PC-3 (cell line): ENCODE results near the gene SUMO4. TPM values are rescaled to one million over a fixed set of nuclear protein-coding genes. Genes with fewer than 3 reads are reported as not detected.

Experiments
- ATAC-seq: fragments of 200-7000 bp; cut with Tn5 transposase; 2 replicates; pipeline ENCODE4 v1.9.1; 2020; ENCODE audit warnings: mild to moderate bottlenecking, moderate library complexity
- BruUV-seq: library from RNA; stranded (reverse); fragments of 400-500 nt; replicated peaks from 2 replicates; lab custom pipeline; 2021; lab: Mats Ljungman, UMichigan
- CTCF ChIA-PET: fragments of 300-600 bp; sonication (Branson Sonifier 250); formaldehyde crosslinking; loops from one replicate; lab custom pipeline; 2022; ENCODE audit warnings: antibody characterized with exemption; lab: Charles Lee
- POLR2A ChIA-PET: fragments of 300-600 bp; sonication (Branson Sonifier 250); formaldehyde crosslinking; loops from one replicate; lab custom pipeline; 2022; ENCODE audit warnings: antibody characterized with exemption; ENCODE audit not compliant: unreplicated experiment; lab: Charles Lee
- DNase-seq: peaks from one replicate; pipeline ENCODE4 v3.0.0-alpha.2; 2015
- H2AFZ ChIP-seq: fragments of 300-600 bp; sonication (generic); 2 replicates; pipeline ENCODE4 v1.6.0; 2016; ENCODE audit warnings: antibody characterized with exemption, low read length
- H3F3A ChIP-seq: fragments of 300-600 bp; sonication (generic); one replicate; pipeline ENCODE4 v1.6.0; 2017; ENCODE audit warnings: antibody characterized with exemption, low read length, control low read depth, mild to moderate bottlenecking; ENCODE audit not compliant: unreplicated experiment
- H3K27ac ChIP-seq: fragments of 300-600 bp; sonication (generic); 2 replicates; pipeline ENCODE4 v1.5.1; 2016; ENCODE audit warnings: mild to moderate bottlenecking, low read length
- H3K27me3 ChIP-seq: fragments of 300-600 bp; sonication (generic); 2 replicates; pipeline ENCODE4 v1.6.1; 2016; ENCODE audit warnings: low read length, mixed read lengths
- H3K36me3 ChIP-seq: fragments of 300-600 bp; sonication (generic); 2 replicates; pipeline ENCODE4 v1.6.1; 2016; ENCODE audit warnings: low read depth, mixed run types, low read length, mixed read lengths
- H3K4me1 ChIP-seq: fragments of 300-600 bp; sonication (generic); 2 replicates; pipeline ENCODE4 v1.5.1; 2016; ENCODE audit warnings: low read length; ENCODE audit not compliant: insufficient read depth
- H3K4me2 ChIP-seq: fragments of 300-600 bp; sonication (generic); 2 replicates; pipeline ENCODE4 v1.6.0; 2016; ENCODE audit warnings: low read length
- H3K4me3 ChIP-seq: fragments of 300-600 bp; sonication (generic); 2 replicates; pipeline ENCODE4 v1.5.1; 2016; ENCODE audit warnings: mild to moderate bottlenecking, low read length, mixed read lengths
- H3K79me2 ChIP-seq: fragments of 300-600 bp; sonication (generic); 2 replicates; pipeline ENCODE4 v1.6.1; 2017; ENCODE audit warnings: low read length, mixed read lengths
- H3K9ac ChIP-seq: fragments of 300-600 bp; sonication (generic); 2 replicates; pipeline ENCODE4 v1.6.0; 2016; ENCODE audit warnings: mild to moderate bottlenecking, low read length
- H3K9me2 ChIP-seq: fragments of 300-600 bp; sonication (generic); replicated peaks from 2 replicates; pipeline ENCODE4 v1.6.1; 2016; ENCODE audit warnings: mixed run types, low read length, mixed read lengths
- H3K9me3 ChIP-seq: fragments of 300-600 bp; sonication (generic); 2 replicates; pipeline ENCODE4 v1.6.1; 2016; ENCODE audit warnings: low read length, mixed read lengths
- H4K20me1 ChIP-seq: fragments of 300-600 bp; sonication (generic); 2 replicates; pipeline ENCODE4 v1.6.1; 2016; ENCODE audit warnings: low read length, mixed read lengths
- CTCF ChIP-seq: fragments of 300-600 bp; sonication (generic); conservative IDR thresholded peaks from 2 replicates; pipeline ENCODE4 v1.5.1; 2017; ENCODE audit warnings: antibody characterized with exemption, low read depth, mild to moderate bottlenecking, low read length
- EZH2 ChIP-seq: fragments of 300-600 bp; sonication (generic); IDR thresholded peaks from one replicate; pipeline ENCODE4 v1.6.1; 2017; ENCODE audit warnings: antibody characterized with exemption, mild to moderate bottlenecking, low read length; ENCODE audit not compliant: unreplicated experiment
- EZH2phosphoT487 ChIP-seq: fragments of 300-600 bp; sonication (generic); IDR thresholded peaks from 2 replicates; pipeline ENCODE4 v1.6.1; 2018; ENCODE audit warnings: mild to moderate bottlenecking, antibody characterized with exemption, low read length, borderline replicate concordance
- intact Hi-C: fragments of 100-400 bp; cut with micrococcal nuclease; formaldehyde crosslinking; loops from 2 replicates; pipeline ENCODE4 v1.9.0; 2023
- total RNA-seq: library from RNA; depleted of rRNA; stranded (reverse); fragments of >200 nt; gene quantifications from 2 replicates; pipeline ENCODE4 v1.2.3, GENCODE V29; 2014

Gene SUMO4
- total RNA-seq, 1 experiment from 2014 or later: 0.69 TPM

DNA sequence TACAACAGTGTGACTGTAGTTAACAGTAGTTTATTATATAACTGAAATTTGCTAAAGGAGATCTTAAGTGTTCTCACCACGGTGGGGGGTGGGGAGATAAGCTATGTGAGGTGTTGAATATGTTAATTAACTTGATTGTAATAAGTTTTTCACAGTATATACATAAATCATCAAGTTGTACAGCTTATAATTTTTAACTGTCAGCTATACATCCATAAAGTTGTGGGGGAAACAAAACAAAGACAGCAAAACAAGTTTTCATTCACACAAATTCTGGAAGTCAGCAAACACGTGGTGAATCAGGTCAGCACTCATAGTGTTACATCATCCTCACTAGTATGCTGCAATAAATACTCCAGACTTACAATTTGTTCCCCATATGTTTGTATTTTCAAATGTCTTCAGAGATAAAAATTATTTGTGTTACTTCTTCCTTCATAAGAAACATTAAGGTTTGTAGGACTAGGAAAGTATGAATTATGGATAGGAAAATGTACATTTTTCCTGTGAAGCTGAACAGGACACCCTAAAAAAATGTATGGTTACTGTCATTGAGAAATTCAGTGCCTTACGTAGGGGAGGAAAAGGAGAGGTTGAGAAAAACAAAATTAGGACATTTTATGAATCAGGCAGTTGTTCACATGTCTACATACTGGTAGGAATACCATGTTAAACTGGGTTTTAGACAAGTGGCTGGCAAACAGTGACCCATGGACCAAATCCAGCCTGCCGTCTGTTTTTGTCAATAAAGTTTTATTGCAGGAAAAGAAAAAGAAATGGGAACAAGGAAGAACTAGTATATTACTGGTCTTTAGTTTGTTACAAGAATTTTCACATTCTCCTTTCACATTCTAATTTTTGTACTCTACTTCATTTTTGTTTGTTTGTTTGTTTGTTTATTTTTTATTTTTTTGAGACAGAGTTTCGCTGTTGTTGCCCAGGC is 6.0 kb downstream of the SUMO4 start:
- Histone ChIP-seq H2AFZ (no peak overlapping the region), H3K27ac (no peak overlapping the region), H3K4me2 (no peak overlapping the region), H3K36me3 (peaks cover 12% of the 10 kb centered on the region; the same call in 1 of the 2 replicates), H4K20me1 (no peaks in the 10 kb centered on the region), H3K9me3 (no peaks in the 10 kb centered on the region), H3K9me2 (no peaks in the 10 kb centered on the region), H3K9ac (no peak overlapping the region), H3K4me1 (no peaks in the 10 kb centered on the region), H3K4me3 (no peak overlapping the region), H3K79me2 (no peaks in the 10 kb centered on the region), H3K27me3 (no peaks in the 10 kb centered on the region), H3F3A (no peaks in the 10 kb centered on the region)
- intact Hi-C loops: no loop called here
- no peak for TF ChIP-seq EZH2
- no peak for TF ChIP-seq EZH2phosphoT487
- no peak for TF ChIP-seq CTCF
- ATAC-seq (no peak), DNase-seq (no peak)
- BruUV-seq: no TSS peak
- CTCF ChIA-PET: no interaction called here
- POLR2A ChIA-PET: no interaction called here

- Histone ChIP-seq H3K9ac (no peak overlapping the region), H3K9me3 (no peaks in the 10 kb centered on the region), H3K4me3 (no peak overlapping the region), H3K4me2 (no peak overlapping the region), H3K9me2 (no peaks in the 10 kb centered on the region), H3K4me1 (no peaks in the 10 kb centered on the region), H3F3A (no peaks in the 10 kb centered on the region), H3K27ac (no peak overlapping the region), H3K79me2 (no peaks in the 10 kb centered on the region), H3K36me3 (peaks cover 9% of the 10 kb centered on the region; the same call in 1 of the 2 replicates), H3K27me3 (no peaks in the 10 kb centered on the region), H2AFZ (no peak overlapping the region), H4K20me1 (no peaks in the 10 kb centered on the region)
- TF ChIP-seq EZH2phosphoT487: no peak
- TF ChIP-seq EZH2: no peak
- TF ChIP-seq CTCF: no peak
- ChIA-PET POLR2A (no interaction called here), CTCF (no interaction called here)
- no TSS peak for BruUV-seq
- no peak for DNase-seq
- ATAC-seq: no peak
- intact Hi-C loops: no loop called here
Measured at GRCh38 chr6:149409617-149410016, 9.6 kb downstream of the SUMO4 start.

- DNase-seq (no peak), ATAC-seq (no peak)
- POLR2A ChIA-PET: no interaction called here
- Histone ChIP-seq H3K4me1 (no peaks in the 10 kb centered on the region), H3K27ac (no peak overlapping the region), H2AFZ (no peak overlapping the region), H3K36me3 (peaks cover 9% of the 10 kb centered on the region; the same call in 1 of the 2 replicates), H3K9ac (no peak overlapping the region), H3K27me3 (no peaks in the 10 kb centered on the region), H3K9me3 (no peaks in the 10 kb centered on the region), H3K4me2 (no peak overlapping the region), H3K9me2 (no peaks in the 10 kb centered on the region), H3K79me2 (no peaks in the 10 kb centered on the region), H4K20me1 (no peaks in the 10 kb centered on the region), H3F3A (no peaks in the 10 kb centered on the region), H3K4me3 (no peak overlapping the region)
- no peak for TF ChIP-seq EZH2phosphoT487
- TF ChIP-seq EZH2: no peak
- TF ChIP-seq CTCF: no peak
- intact Hi-C loops: no loop called here
- BruUV-seq: TSS peak; percentile 23
- CTCF ChIA-PET: no interaction called here
Measured at GRCh38 chr6:149410557-149410956, 10.5 kb downstream of the SUMO4 start.
